NT2/D1 (cell line): ENCODE results near the gene SLC9A3.

Experiments
- DNase-seq: peaks from one replicate; pipeline ENCODE4 v3.0.0-alpha.2; 2011; ENCODE audit warnings: low read depth, low spot score
- H3K27me3 ChIP-seq: 2 replicates; pipeline ENCODE4 v1.6.0; 2011; ENCODE audit warnings: mild to moderate bottlenecking; ENCODE audit not compliant: insufficient read length, insufficient read depth
- H3K36me3 ChIP-seq: 2 replicates; pipeline ENCODE4 v1.6.1; 2011; ENCODE audit warnings: mild to moderate bottlenecking, low read length, mixed read lengths; ENCODE audit not compliant: insufficient read depth, insufficient read length
- H3K4me1 ChIP-seq: 2 replicates; pipeline ENCODE4 v1.5.1; 2011; ENCODE audit not compliant: insufficient read depth, insufficient read length
- H3K4me3 ChIP-seq: 2 replicates; pipeline ENCODE4 v1.5.1; 2011; ENCODE audit warnings: low read depth; ENCODE audit not compliant: insufficient read length
- H3K9ac ChIP-seq: 2 replicates; pipeline ENCODE4 v1.6.0; 2011; ENCODE audit warnings: low read depth; ENCODE audit not compliant: insufficient read length
- H3K9me3 ChIP-seq: 2 replicates; pipeline ENCODE4 v1.5.1; 2011; ENCODE audit warnings: mild to moderate bottlenecking, low read length; ENCODE audit not compliant: insufficient read depth
- SUZ12 ChIP-seq: IDR thresholded peaks from 2 replicates; pipeline ENCODE4 v1.6.1; 2011; ENCODE audit not compliant: insufficient read length, insufficient read depth; ENCODE audit errors: extremely low read depth
- YY1 ChIP-seq: IDR thresholded peaks from 2 replicates; pipeline ENCODE4 v1.6.1; 2011; ENCODE audit not compliant: insufficient read length, insufficient read depth
- ZNF274 ChIP-seq: IDR thresholded peaks from 2 replicates; pipeline ENCODE4 v1.6.1; 2011; ENCODE audit warnings: mild to moderate bottlenecking, low read depth, low read length

SLC9A3 gene

GRCh38 chr5:452978-453710 lies 71.1 kb downstream of the SLC9A3 start:
- Histone ChIP-seq H3K9me3 (peaks cover 13% of the 10 kb centered on the region; the same call in 1 of the 2 replicates), H3K27me3 (no peaks in the 10 kb centered on the region), H3K4me3 (no peak overlapping the region), H3K36me3 (peaks cover 75% of the 10 kb centered on the region), H3K9ac (no peak overlapping the region), H3K4me1 (peaks cover 4% of the 10 kb centered on the region)
- DNase-seq = no peak
- TF ChIP-seq ZNF274 (no peak), SUZ12 (no peak), YY1 (no peak)

- no peak overlapping the region for H3K9ac ChIP-seq
- peaks cover 76% of the 10 kb centered on the region for H3K36me3 ChIP-seq
- DNase-seq = no peak
- no peak for TF ChIP-seq SUZ12
- TF ChIP-seq YY1 = no peak
- no peak for TF ChIP-seq ZNF274
- peaks cover 13% of the 10 kb centered on the region; the same call in 1 of the 2 replicates for H3K9me3 ChIP-seq
- H3K27me3 ChIP-seq = no peaks in the 10 kb centered on the region
- H3K4me3 ChIP-seq = no peak overlapping the region
- peaks cover 6% of the 10 kb centered on the region for H3K4me1 ChIP-seq
These were observed 72.4 kb downstream of the SLC9A3 start for GRCh38 chr5:451587-452458.

DNA sequence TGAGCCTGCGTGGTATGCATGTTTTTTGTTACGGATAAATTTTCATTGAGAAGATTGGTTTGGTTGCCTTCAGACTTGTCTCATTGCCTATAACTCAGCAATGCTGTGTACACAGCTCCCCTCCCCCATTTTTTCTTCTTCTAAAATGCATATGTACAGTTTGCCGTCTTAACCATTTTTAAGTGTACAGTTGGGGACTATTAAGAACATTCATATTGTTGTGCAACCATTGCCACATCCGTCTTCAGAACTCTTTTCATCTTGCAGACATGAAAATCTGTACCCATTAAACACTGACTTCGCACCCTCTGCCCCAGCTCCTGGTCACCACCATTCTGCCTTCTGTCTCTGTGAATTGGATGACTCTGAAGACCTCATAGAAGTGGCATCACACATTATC lies 75.1 kb downstream of the SLC9A3 start:
- DNase-seq = no peak
- Histone ChIP-seq H3K36me3 (peaks cover 62% of the 10 kb centered on the region), H3K27me3 (no peaks in the 10 kb centered on the region), H3K9me3 (peaks cover 13% of the 10 kb centered on the region; the same call in 1 of the 2 replicates), H3K4me3 (no peak overlapping the region), H3K9ac (no peak overlapping the region), H3K4me1 (peaks cover 4% of the 10 kb centered on the region)
- TF ChIP-seq YY1 (no peak), SUZ12 (no peak), ZNF274 (no peak)

- Histone ChIP-seq H3K4me1 (peaks cover 4% of the 10 kb centered on the region), H3K27me3 (no peaks in the 10 kb centered on the region), H3K9ac (no peak overlapping the region), H3K4me3 (no peak overlapping the region), H3K9me3 (peaks cover 13% of the 10 kb centered on the region; the same call in 1 of the 2 replicates), H3K36me3 (peaks cover 58% of the 10 kb centered on the region)
- no peak for DNase-seq
- TF ChIP-seq ZNF274 (no peak), YY1 (no peak), SUZ12 (no peak)
These were observed 75.5 kb downstream of the SLC9A3 start for GRCh38 chr5:448766-449090.

- no peaks in the 10 kb centered on the region for H3K27me3 ChIP-seq
- H3K36me3 ChIP-seq = peaks cover 53% of the 10 kb centered on the region
- no peak for DNase-seq
- H3K4me1 ChIP-seq = peaks cover 4% of the 10 kb centered on the region
- peaks cover 13% of the 10 kb centered on the region; the same call in 1 of the 2 replicates for H3K9me3 ChIP-seq
- no peak overlapping the region for H3K4me3 ChIP-seq
- TF ChIP-seq YY1 = no peak
- TF ChIP-seq ZNF274 = no peak
- TF ChIP-seq SUZ12 = no peak
- no peak overlapping the region for H3K9ac ChIP-seq
These were observed 76.0 kb downstream of the SLC9A3 start for GRCh38 chr5:448061-448765.

GRCh38 chr5:447501-447900 lies 76.7 kb downstream of the SLC9A3 start:
- H3K4me3 ChIP-seq = no peak overlapping the region
- peaks cover 13% of the 10 kb centered on the region; the same call in 1 of the 2 replicates for H3K9me3 ChIP-seq
- DNase-seq = no peak
- TF ChIP-seq YY1 (no peak), ZNF274 (no peak), SUZ12 (no peak)
- H3K27me3 ChIP-seq = no peaks in the 10 kb centered on the region
- H3K4me1 ChIP-seq = peaks cover 4% of the 10 kb centered on the region
- H3K9ac ChIP-seq = no peak overlapping the region
- peaks cover 48% of the 10 kb centered on the region for H3K36me3 ChIP-seq
